T-helper 1 cell treated with Interleukin-12 subunit alpha and Interleukin-12 subunit beta and Interleukin-4 antibody, amounts not matched to agents 30 ng/mL and 1 ng/mL, for 36 hours (primary cell): Measurements from ENCODE around the gene SNN. TPM values are rescaled to one million over a fixed set of nuclear protein-coding genes. Genes with fewer than 3 reads are reported as not detected.

Experiments
- intact Hi-C: fragments of 100-400 bp; cut with micrococcal nuclease; formaldehyde crosslinking; loops from one replicate; pipeline ENCODE4 v1.15.1; 2024
- total RNA-seq: library from RNA; stranded (reverse); gene quantifications from 2 replicates; pipeline ENCODE4 v1.2.3, GENCODE V29; 2022

Gene SNN
- total RNA-seq, 1 donor from 2014 or later = 11.7 TPM

GRCh38 chr16:11666103-11667055 lies 1.9 kb upstream of the SNN start:
- intact Hi-C loops = loop anchor here (5.0 to 10.0 kb wide), 5 partner anchors 104 to 792 kb away; partner anchors contain the start of genes CIITA, GSPT1 and ZC3H7A

- intact Hi-C loops = loop anchor here (5.0 to 10.0 kb wide), 5 partner anchors 105 to 793 kb away; partner anchors contain the start of genes CIITA, GSPT1 and ZC3H7A
These were observed 933 bp upstream of the SNN start for GRCh38 chr16:11667221-11667823.

- intact Hi-C loops = loop anchor here (1.0 to 10.0 kb wide), 7 partner anchors 82 to 794 kb away; partner anchors contain the start of genes CIITA, GSPT1 and ZC3H7A
These were observed 546 bp downstream of the SNN start for GRCh38 chr16:11668623-11669379.

DNA sequence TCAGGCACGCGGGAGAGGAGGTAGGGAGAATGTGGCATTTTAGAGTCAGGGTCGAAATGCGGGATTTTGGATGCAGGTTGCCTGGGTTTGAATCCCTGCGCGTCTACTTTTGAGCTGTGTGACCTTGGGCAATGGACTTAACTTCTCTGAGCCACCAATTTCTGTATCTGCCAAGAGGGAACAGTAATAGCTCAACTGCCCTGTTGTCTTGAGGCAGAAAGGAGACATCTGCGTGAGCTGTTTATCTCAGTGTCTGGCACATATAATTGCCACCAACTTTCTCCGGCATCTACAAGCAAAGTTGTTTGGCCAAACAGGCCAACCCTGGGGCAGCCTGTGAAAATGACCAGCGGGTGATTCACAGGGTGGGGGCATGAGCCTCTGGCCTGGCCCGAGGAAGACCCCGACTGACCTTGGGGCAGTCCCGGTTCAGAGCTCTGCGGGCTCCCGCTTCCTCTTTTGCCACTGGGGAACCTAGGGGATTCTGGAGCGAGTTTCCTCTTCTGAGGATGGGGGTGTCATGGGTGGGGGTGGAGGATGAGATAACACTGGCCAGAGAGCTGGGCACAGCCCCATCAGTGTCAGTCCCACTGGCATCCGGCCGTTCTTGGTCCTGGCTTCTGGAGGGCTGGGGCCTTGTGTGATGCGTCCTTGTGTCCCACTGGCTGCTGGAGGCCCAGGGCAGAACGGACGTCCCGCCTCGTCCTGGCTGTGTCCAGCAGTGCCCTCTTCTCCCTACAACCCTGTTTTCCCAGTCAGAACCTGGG lies 1.3 kb downstream of the SNN start:
- intact Hi-C loops = loop anchor here (1.0 to 10.0 kb wide), 7 partner anchors 9 to 795 kb away; partner anchors contain the start of genes CIITA, GSPT1, SOCS1 and ZC3H7A

GRCh38 chr16:11670171-11671131 lies 2.2 kb downstream of the SNN start:
- intact Hi-C loops = loop anchor here (1.0 to 5.0 kb wide), 2 partner anchors 8 to 413 kb away; partner anchors contain the start of gene SOCS1

DNA sequence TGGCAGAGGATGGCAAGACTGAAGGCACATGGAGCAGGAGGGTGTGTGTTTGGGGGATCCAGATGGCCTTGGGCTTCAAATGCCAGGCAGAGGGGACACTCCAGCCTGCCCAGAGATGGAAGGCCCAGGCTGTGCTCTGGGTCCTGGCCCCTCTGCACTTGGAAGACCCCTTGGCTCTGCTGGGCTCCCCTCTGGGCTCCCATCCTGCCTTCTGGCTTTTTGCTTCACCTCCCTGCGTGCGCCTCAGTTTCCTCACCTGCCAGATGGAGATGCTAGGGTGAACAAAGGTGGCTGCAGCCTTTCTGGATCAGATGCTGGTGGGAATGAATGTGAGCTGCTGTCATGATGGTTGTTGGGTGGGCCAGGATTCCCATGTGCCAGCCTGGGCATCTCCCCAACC lies 3.0 kb downstream of the SNN start:
- intact Hi-C loops = loop anchor here (5.0 kb wide), 1 partner anchor 414 kb away; the partner anchor contains the start of gene SOCS1

DNA sequence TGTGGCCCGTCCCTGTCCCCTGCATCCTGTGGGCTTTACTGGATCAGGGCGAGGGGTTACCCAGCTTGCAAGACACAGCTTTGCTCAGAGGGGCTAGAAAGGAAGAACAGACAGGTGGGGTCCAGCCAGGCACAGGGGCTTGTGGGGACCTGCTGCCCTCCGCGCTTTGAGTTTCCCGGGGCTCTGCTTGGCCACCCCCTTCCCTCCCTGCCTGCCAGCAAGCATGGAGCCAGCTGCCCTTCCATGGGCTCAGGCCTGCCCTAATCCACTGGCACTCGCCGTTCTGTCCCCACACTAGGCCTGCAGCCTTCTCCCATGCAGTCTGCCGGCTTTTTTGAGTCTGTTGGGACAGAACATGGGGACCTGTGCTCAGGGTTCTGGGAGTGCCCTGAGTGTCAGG lies 3.4 kb downstream of the SNN start:
- intact Hi-C loops = loop anchor here (5.0 kb wide), 1 partner anchor 414 kb away; the partner anchor contains the start of gene SOCS1

DNA sequence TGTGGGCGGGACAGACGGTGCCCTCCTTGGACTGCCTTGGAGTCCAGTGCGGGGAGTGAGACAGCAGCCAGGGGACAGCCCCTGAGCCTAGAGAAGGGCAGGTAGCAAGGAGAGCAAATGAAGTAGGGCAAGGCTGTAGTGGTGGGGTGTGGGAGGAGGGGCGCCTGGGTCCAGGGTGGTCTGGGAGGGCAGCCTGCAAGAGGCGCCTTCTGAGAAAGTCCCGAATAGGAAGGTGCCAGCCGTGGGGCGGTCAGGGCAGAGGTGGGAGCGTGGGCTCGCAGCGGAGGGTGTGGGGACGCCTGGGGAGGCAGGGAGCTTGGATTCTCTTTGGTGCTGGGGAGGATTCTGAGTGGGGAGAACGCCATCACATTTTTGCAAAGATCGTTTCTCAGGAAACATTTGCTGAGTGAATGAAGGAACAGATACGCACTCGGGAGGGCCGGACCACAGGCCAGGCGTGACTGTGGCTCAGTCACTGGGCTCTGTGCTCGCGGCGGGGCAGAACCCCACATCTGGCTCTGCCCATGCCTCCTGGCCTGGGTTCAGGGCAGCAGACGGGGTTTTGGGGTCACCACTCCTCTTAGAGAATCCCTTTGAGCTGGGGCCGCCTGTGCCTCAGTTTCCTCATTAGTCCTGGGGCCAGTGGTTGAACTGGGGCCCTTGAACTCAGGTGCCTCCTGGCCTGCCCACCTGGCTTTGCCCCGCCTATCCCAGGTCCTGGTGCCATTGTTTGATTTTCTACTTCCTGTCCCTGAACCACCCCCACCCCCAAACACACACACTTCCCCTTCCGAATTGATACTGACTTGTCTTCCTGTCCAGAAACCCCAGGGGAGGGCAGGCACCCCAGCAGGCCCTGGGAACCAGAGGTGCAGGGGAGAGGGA lies 4.2 kb downstream of the SNN start:
- intact Hi-C loops = loop anchor here (5.0 kb wide), 1 partner anchor 415 kb away; the partner anchor contains the start of gene SOCS1

- intact Hi-C loops = loop anchor here (5.0 kb wide), 1 partner anchor 416 kb away; the partner anchor contains the start of gene SOCS1
These were observed 5.1 kb downstream of the SNN start for GRCh38 chr16:11673091-11674000.

GRCh38 chr16:11674001-11674817 lies 6.0 kb downstream of the SNN start:
- intact Hi-C loops = loop anchor here (5.0 kb wide), 1 partner anchor 417 kb away; the partner anchor contains the start of gene SOCS1

- intact Hi-C loops = loop anchor here (5.0 kb wide), 1 partner anchor 418 kb away; the partner anchor contains the start of gene SOCS1
These were observed 6.7 kb downstream of the SNN start for GRCh38 chr16:11674818-11675560.

GRCh38 chr16:11675561-11676511 lies 7.6 kb downstream of the SNN start:
- intact Hi-C loops = no loop called here

DNA sequence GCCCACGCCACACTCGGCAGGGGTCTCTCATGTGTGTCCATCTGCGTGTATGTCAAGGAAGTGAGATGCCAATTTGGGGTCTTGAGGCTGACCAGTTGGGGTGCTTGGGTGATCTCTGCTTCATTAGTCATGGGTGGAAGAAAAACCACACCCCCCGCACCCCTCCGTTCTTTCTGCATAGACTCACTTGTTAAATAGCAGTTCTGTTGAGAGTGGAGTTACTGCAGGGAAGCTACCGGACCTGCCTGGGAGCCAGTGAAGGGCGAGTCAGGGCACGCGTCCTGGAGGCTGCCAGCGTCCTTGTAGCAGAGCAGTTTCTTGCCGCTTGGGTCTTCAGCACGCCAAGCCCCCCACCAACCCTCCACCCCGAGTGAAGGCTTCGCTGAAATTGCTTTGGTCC lies 8.5 kb downstream of the SNN start:
- intact Hi-C loops = no loop called here

- intact Hi-C loops = no loop called here
These were observed 9.2 kb downstream of the SNN start for GRCh38 chr16:11677451-11677951.
